CD1c-positive myeloid dendritic cell (primary cell): ENCODE measurements around the gene ACTR3C.
"Not testable (repeated sequence)": the region's sequence is repeated elsewhere in the genome, so short reads cannot be mapped to it uniquely, and the experiment has no call there.

Experiments
- DNase-seq: peaks from one replicate; pipeline ENCODE4 v3.0.0-alpha.2; 2016; ENCODE audit errors: extremely low spot score

ACTR3C gene

GRCh38 chr7:150283111-150283510 lies 40.2 kb downstream of the ACTR3C start:
- DNase-seq, result peak; percentile 25

- DNase-seq, result not testable (repeated sequence)
Observed at GRCh38 chr7:150281681-150282403, 41.5 kb downstream of the ACTR3C start.

DNA sequence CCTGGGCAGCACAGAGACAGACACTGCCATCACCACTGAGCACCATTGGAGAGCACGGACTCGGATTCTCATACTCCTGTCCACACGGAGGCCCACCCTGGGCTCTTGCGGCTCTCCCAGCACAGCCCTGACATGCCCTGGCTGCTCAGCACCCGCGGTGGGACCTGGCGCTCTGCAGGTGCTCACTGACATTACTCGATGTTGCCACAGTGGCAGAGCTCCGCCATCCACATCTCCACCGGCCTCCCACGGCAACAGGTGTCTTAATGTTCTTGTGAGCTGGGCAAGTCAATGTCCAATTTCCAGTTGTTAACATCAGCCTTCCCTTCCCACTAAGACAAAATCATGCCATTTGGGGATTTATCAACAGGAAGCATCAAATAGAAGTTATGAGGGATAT lies 45.0 kb downstream of the ACTR3C start:
- DNase-seq, result not testable (repeated sequence)

DNA sequence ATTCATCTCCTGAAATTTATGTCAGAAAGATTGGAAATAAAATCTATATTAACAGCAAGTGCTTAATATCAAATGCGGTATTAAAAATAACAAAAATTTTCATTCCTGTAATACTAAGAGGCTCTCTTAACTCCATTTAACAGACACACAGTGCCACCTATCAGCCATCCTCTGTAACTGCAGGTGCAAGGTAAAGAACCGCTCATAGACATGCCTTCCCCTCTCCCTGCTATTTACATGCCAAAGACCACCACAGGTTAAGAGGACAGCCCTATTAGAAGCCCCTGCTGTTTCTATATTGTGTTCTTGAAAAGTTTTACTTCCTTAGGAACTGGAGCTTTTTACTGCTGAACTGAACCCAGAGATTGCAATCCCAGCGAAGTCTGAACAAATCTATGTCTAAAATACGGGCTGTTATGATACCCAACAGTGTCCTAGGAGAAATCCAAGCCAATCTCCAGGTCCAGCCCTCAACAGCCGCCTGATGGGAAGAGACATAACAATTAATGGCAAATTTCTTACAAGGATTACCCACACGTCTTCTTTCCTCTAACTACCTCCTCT lies 47.1 kb downstream of the ACTR3C start:
- DNase-seq, result peak; percentile 52

DNA sequence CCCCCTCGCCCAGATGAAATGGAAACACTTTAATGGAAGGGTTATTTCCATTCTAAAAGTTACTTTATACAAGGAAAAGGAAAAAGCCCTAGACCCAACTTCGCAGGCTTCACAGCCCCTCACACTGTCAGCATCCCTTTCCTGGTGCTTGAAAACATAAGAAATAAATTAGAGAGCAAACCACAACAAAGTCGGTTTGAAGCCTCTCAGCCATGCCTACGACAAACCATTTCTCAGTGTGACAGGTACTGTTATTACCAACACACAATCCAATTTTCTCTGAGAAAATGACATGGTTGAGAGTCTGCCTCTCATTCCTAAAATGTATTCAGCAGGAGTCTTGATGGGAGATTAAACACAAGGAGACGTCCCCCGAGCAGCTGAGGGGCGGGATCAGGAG lies 51.4 kb downstream of the ACTR3C start:
- DNase-seq, result not testable (repeated sequence)

GRCh38 chr7:150270101-150270824 lies 53.1 kb downstream of the ACTR3C start:
- not testable (repeated sequence) for DNase-seq

- DNase-seq, result not testable (repeated sequence)
Observed at GRCh38 chr7:150268798-150269197, 54.5 kb downstream of the ACTR3C start.

DNA sequence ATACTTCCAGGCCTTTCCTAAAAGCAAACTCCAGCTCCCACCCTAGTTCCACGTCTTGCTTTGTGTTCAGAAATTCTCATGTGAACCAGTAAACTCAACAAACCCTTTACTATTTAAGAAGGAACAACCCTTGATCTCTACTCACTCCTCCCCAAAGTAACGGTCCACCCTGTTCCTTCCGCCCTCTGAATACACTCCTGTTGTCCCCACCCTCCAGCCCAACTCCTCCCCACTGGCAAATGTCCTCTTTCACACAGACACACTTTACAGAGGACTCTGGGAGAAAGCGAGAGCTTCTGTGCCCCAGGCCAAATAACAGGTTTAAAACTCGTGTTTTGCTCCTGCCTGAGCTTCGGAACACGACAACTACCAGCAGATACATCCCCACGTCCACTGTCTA lies 55.1 kb downstream of the ACTR3C start:
- DNase-seq, result not testable (repeated sequence)

DNA sequence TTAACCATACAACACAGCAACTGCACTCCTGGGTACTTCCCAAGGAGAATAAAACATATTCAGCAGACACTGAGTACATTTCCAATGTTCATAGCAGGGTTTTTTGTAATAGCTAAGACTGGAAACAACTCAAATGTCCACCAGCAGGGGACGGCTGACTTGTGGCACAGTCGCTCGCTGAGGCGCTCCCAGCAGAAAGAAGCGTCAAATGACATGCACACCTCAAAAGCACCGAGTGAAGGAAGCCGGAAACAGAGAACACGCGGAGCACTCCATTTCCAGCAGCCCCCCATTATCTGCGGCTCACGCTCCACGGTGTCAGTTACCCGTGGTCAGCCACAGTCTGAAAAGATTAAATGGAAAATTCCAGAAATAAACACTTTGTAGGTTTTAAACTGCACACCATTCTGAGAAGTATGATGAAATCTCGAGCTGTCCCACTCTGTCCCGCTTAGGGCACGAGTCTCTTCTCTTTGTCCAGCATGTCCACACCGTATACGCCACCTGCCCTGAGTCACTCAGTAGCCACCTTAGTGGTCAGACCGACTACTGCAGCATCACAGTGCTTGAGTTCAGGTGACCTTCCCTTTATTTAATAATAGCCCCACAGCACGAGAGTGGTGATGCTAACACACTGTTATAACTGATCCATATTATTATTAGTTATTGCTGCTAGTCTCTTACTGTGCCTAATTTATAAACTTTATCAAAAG lies 56.2 kb downstream of the ACTR3C start:
- not testable (repeated sequence) for DNase-seq

- DNase-seq, result not testable (repeated sequence)
Observed at GRCh38 chr7:150262656-150263055, 60.7 kb downstream of the ACTR3C start.

DNA sequence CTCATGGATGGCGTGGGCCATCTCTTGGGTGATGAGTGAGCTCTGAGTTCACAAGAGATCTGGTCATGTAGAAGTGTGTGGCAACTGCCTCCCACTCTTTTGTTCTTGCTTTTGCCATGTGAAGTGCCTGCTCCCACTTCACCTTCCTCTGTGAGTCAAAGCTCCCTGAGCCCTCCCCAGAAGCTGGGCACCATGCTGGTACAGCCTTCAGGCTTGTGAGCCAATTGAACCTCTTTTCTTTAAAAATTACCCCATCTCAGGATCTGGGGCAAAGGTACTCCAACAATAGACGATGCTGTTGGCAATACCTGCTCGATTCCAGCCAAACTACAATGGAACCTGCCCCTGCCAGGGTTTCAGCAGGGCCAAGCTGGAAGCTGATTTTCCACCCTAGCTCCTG lies 75.6 kb downstream of the ACTR3C start:
- DNase-seq, result not testable (repeated sequence)

DNA sequence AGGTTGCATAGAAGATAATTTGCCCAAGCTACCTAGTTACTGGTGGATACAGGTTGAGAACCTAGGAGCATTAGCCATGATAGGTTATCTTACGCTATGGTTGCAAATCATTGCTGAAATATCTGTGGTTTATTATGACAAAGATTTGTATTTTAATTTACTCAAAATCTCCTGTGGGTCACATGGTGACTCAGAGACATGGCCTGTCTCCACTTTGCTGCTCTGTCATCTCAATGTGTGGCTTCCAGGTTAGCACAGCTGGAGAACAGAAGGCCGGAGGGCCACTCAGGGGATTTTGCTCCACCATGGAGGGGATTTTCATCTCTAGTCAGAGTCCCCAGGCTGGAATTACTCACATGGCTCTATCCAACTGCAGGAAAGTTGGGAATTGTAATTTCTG lies 78.1 kb downstream of the ACTR3C start:
- not testable (repeated sequence) for DNase-seq

DNA sequence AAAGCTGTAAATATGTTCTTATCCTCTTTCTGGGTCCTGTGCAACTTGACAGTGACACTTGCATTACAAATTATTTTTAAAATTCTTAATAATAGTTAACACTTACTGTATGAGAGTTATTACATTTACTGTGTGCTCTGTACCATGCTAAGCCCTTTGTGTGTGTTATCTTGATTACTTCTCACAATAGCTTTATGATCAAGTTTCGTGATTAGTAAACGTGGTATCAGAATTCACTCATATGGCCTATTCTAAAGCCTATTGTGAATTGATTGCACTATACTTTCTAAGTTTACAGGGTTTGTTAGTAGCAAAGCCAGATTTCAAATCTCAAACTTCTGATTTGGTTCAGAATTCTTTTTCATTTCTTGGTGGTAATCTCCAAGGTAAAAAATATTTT lies 80.4 kb downstream of the ACTR3C start:
- not testable (repeated sequence) for DNase-seq

- not testable (repeated sequence) for DNase-seq
Observed at GRCh38 chr7:150225444-150225843, 97.9 kb downstream of the ACTR3C start.

GRCh38 chr7:150222083-150222972 lies 101.0 kb downstream of the ACTR3C start:
- DNase-seq, result not testable (repeated sequence)

GRCh38 chr7:150220673-150221181 lies 102.6 kb downstream of the ACTR3C start:
- not testable (repeated sequence) for DNase-seq

GRCh38 chr7:150219941-150220658 lies 103.2 kb downstream of the ACTR3C start:
- not testable (repeated sequence) for DNase-seq

DNA sequence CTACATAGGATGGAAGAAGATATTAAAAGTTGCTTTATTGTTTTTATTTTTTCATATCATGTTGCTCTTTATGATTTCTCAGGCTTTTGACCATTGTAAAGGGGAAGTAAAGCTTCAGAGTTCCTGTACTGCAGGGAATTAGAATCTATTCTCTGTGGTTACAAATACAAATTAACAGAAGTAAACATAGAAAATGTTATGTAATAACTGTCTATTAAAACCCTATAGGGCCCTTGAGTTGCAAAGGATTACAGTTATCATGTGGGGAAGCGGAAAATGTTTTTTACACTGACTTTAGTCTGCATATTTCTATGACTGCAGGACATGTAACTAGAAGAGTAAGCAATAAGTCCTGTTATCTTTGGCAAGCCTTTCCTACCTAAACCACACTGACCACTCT lies 116.5 kb downstream of the ACTR3C start:
- DNase-seq, result peak; percentile 26

GRCh38 chr7:150205866-150206265 lies 117.5 kb downstream of the ACTR3C start:
- not testable (repeated sequence) for DNase-seq

- DNase-seq, result not testable (repeated sequence)
Observed at GRCh38 chr7:150204577-150204976, 118.8 kb downstream of the ACTR3C start.
